Uterus (tissue), 4 donors: Measurements from ENCODE around the gene JHY. TPM values are rescaled to one million over a fixed set of nuclear protein-coding genes. Genes with fewer than 3 reads are reported as not detected.

Experiments used
- DNase-seq, 2 donors: peaks; one replicate each; pipeline ENCODE4 v3.0.0-alpha.2; 2019 to 2020
- H3K27ac ChIP-seq, 2 donors: fragments of 200-600 bp; sonication (generic); 1 replicate in 1 of 2; 2 replicates in 1 of 2; pipeline ENCODE4 v1.5.1; 2016 to 2018
- H3K27me3 ChIP-seq, 2 donors: fragments of 200-600 bp; sonication (generic); one replicate each; pipeline ENCODE4 v1.5.1; 2018 to 2019; ENCODE audit warnings: control low read depth in 1 of 2
- H3K36me3 ChIP-seq, 2 donors: fragments of 200-600 bp; sonication (generic); one replicate each; pipeline ENCODE4 v1.5.1; 2019; ENCODE audit warnings: control low read depth in 1 of 2
- H3K4me1 ChIP-seq, 2 donors: fragments of 200-600 bp; sonication (generic); one replicate each; pipeline ENCODE4 v1.5.1; 2018 to 2019; ENCODE audit warnings: control low read depth in 1 of 2
- H3K4me3 ChIP-seq, 2 donors: fragments of 200-600 bp; sonication (generic); 1 replicate in 1 of 2; 2 replicates in 1 of 2; pipeline ENCODE4 v1.5.1; 2018 to 2019; ENCODE audit warnings: mild to moderate bottlenecking in 1 of 2
- H3K9me3 ChIP-seq, 2 donors: fragments of 200-600 bp; sonication (generic); one replicate each; pipeline ENCODE4 v1.5.1; 2019; ENCODE audit warnings: control low read depth in 1 of 2
- CTCF ChIP-seq, 4 experiments: fragments of 200-600 bp in 2 of 4; fragments of 450-650 bp in 2 of 4; sonication (generic) in 2 of 4; IDR thresholded peaks; one replicate each; pipeline ENCODE4 v1.5.1; 2016 to 2019; ENCODE audit warnings: antibody characterized with exemption in 4 of 4, mild to moderate bottlenecking in 2 of 4, moderate library complexity in 1 of 4
- POLR2A ChIP-seq, 2 donors: fragments of 450-650 bp; IDR thresholded peaks; one replicate each; pipeline ENCODE4 v1.6.1; 2016; ENCODE audit warnings: antibody characterized with exemption in 2 of 2, mild to moderate bottlenecking in 1 of 2, moderate library complexity in 1 of 2
- intact Hi-C: fragments of 100-400 bp; cut with DNase I; formaldehyde crosslinking; loops from one replicate; pipeline ENCODE4 v1.15.1; 2023; ENCODE audit warnings: low total_unique reads
- total RNA-seq, 4 donors: library from RNA; depleted of rRNA in 3 of 4; stranded (reverse); fragments of >200 nt in 3 of 4; gene quantifications; one replicate each; pipeline versions ENCODE4 v1.1.0 to v1.2.4, GENCODE V29; 2014 to 2023
- donor health status: DM: yes; HTN: yes; CAD: no.

JHY gene
- total RNA-seq, 4 donors from 2014 or later = 0.88 to 9.0 (median 3.3) TPM

GRCh38 chr11:122920579-122920978, 38.0 kb downstream of the JHY start:
- no peak overlapping the region for H3K4me3 ChIP-seq
- no peak overlapping the region for H3K27ac ChIP-seq
- H3K4me1 ChIP-seq = no peaks in the 10 kb centered on the region
- H3K9me3 ChIP-seq = no peaks in the 10 kb centered on the region
- no peaks in the 10 kb centered on the region for H3K27me3 ChIP-seq
- DNase-seq = no peak
- TF ChIP-seq POLR2A (IDR thresholded peaks at IDR 0.05) = no peak
- no peak for TF ChIP-seq CTCF (IDR thresholded peaks at IDR 0.05)
- intact Hi-C loops = no loop called here
- H3K36me3 ChIP-seq = no peaks in the 10 kb centered on the region

GRCh38 chr11:122922893-122923292, 40.3 kb downstream of the JHY start:
- no peaks in the 10 kb centered on the region for H3K4me1 ChIP-seq
- DNase-seq = no peak
- no peaks in the 10 kb centered on the region for H3K36me3 ChIP-seq
- no peaks in the 10 kb centered on the region for H3K27me3 ChIP-seq
- TF ChIP-seq CTCF (IDR thresholded peaks at IDR 0.05) = no peak
- no peak for TF ChIP-seq POLR2A (IDR thresholded peaks at IDR 0.05)
- intact Hi-C loops = no loop called here
- H3K4me3 ChIP-seq = no peak overlapping the region
- no peaks in the 10 kb centered on the region for H3K9me3 ChIP-seq
- no peak overlapping the region for H3K27ac ChIP-seq

GRCh38 chr11:122923302-122923701, 40.7 kb downstream of the JHY start:
- no peak overlapping the region for H3K27ac ChIP-seq
- H3K27me3 ChIP-seq = no peaks in the 10 kb centered on the region
- H3K4me3 ChIP-seq = no peak overlapping the region
- no peaks in the 10 kb centered on the region for H3K4me1 ChIP-seq
- no peaks in the 10 kb centered on the region for H3K9me3 ChIP-seq
- H3K36me3 ChIP-seq = no peaks in the 10 kb centered on the region
- DNase-seq = no peak
- intact Hi-C loops = no loop called here
- no peak for TF ChIP-seq CTCF (IDR thresholded peaks at IDR 0.05)
- no peak for TF ChIP-seq POLR2A (IDR thresholded peaks at IDR 0.05)

- no peaks in the 10 kb centered on the region for H3K9me3 ChIP-seq
Measured at GRCh38 chr11:122931510-122931909, 49.0 kb downstream of the JHY start.

GRCh38 chr11:122933416-122933815, 50.9 kb downstream of the JHY start:
- no peaks in the 10 kb centered on the region for H3K9me3 ChIP-seq
- no peak overlapping the region for H3K4me3 ChIP-seq
- H3K27ac ChIP-seq = peak overlapping the region; percentile 56 to 63
- intact Hi-C loops = no loop called here
- DNase-seq = peak in 1 of 2 donors; percentile 22
- H3K27me3 ChIP-seq = no peaks in the 10 kb centered on the region
- TF ChIP-seq CTCF (IDR thresholded peaks at IDR 0.05) (no peak), POLR2A (IDR thresholded peaks at IDR 0.05) (no peak)
- no peaks in the 10 kb centered on the region for H3K36me3 ChIP-seq
- H3K4me1 ChIP-seq = no peaks in the 10 kb centered on the region

More at GRCh38 chr11:122931510-122931909, 49.0 kb downstream of the JHY start:
- no peak overlapping the region for H3K4me3 ChIP-seq
- H3K36me3 ChIP-seq = no peaks in the 10 kb centered on the region
- intact Hi-C loops = no loop called here
- TF ChIP-seq POLR2A (IDR thresholded peaks at IDR 0.05) (no peak), CTCF (IDR thresholded peaks at IDR 0.05) (no peak)
- no peak overlapping the region for H3K27ac ChIP-seq
- no peaks in the 10 kb centered on the region for H3K4me1 ChIP-seq
- no peak for DNase-seq
- no peaks in the 10 kb centered on the region for H3K27me3 ChIP-seq
